Stimulated activated CD8-positive, alpha-beta memory T cell treated with anti-CD3 and anti-CD28 coated beads, Interleukin-15, amount 100 ng/mL, for 1 hour (primary cell): ENCODE results near the gene WDR90.
"Not testable (repeated sequence)": the region's sequence is repeated elsewhere in the genome, so short reads cannot be mapped to it uniquely, and the experiment has no call there.

ENCODE experiments used
- DNase-seq: peaks from one replicate; pipeline ENCODE4 v3.0.0-alpha.2; 2020; ENCODE audit warnings: low read depth

WDR90 gene

DNA sequence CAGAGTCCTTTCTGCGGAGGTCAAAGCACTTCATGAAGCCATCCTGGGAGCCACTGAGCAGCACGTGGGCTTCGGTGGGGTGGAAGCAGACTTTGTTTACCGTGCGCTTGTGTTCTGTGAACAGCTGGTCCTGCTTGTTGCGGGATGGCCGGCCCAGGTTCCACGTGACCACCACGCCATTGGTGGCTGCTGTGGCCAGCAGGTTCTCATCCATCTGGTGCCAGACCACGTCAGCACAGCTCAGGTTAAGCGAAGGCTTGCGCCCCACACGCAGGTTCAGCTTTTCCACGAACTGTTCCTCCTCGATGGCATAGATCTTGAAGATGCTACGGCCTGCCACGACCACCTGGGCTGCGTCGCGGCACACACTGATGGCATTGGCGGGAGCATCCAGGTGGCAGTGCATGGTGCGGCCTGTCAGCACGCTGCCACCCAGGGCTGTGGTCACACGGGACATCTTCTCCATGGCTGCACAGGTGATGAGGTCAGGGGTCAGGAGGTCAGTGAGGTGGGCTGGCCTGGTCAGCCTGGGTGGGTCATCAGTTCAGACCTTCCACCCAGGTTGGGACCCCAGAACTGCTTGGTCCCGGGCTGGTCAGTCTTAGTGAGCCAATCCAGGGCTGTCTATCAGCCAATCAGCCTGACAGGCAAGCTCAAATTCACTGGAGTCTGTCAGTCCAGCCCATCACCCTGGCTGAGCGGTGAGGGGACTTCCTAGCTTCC is 40.2 kb downstream of the WDR90 start:
- no peak for DNase-seq

DNA sequence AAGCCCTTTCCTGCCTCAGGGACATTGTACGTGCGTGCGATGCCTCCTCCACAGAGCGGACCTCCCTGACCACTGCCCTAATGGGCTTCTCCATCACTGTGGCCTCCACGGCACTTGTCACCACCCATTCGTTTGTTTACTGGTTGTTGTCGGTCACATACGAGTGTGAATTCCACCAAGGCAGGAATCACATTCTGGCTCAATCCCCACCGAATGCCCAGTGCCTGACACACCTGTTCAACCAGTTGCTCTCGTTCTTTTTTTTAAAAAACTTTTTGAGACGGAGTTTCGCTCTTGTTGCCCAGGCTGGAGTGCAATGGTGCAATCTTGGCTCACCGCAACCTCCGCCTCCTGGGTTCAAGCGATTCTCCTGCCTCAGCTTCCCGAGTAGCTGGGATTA is 42.1 kb downstream of the WDR90 start:
- not testable (repeated sequence) for DNase-seq

DNA sequence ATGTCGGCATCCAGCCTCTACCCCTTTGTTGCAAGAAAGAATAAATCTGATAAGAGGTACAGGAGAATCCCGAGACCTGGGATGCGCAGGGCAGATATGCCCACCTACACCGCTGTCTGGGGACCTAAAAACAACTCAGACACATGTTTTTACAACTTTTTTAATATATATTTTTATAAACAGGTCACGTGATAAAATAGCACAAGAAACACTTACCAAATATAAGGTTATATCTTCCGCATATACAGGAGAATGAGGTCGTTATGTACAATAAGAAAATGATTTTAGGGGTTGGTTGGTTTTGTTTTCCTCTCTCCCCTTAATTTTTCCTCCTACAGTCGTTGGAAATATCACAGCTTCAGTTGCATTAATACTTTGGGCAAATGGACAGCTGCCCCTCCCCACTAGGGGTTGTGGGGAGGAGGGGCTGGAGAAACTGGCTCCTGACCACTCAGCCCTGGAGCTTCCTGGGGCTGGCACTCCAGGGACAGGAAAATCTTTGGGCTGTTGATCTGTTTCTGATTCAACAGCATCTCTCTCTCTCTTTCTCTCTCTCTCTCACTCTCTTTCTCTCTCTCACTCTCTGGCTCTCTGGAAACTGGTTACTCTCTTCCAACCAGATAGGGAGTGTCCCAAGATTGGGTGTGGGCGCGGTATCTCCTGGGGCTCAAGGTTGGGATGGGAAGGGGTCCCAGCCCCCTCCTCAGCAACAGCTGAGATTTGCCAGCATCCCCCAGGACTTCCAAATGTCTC is 43.4 kb downstream of the WDR90 start:
- DNase-seq = no peak

DNA sequence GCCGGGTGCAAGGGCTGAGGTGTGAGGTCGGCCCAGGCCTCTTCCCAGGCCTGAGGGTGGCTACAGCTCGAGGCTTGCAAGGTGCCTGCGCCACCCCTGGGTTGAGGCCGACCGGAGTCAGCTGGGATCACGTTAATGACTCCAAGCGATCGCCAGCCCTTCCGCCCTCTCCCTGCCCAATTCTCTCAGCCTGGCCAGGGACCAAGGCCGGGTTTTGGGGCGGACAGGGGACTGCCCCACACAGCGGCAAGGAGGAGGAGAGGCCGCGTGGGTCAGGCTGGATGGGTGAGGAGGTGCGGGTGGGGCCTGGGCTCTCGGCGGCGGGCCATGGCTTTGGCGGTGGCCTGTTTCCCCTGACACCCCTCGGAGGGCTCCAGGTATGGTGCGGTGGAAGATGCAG is 44.2 kb downstream of the WDR90 start:
- no peak for DNase-seq

DNA sequence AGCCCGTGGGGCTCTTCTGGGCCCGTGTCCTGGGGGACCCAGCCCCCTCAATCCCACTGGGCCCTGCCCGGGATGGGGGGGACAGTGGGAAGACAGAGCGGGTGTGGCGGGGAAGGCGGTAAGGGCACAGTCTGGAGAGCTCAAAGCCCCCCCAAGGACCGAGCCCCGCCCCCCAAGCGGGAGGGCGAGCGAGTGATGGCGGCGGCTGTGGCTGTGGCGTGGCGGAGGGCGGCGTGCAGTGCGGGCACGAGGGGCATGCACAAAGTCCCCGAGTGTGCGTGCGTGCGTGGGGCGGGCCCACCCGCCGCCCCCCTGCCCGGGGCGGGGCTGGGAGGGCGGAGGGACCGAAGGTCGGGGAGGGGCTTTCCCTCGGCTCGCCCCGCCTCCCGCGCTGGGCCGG is 44.6 kb downstream of the WDR90 start:
- no peak for DNase-seq

DNA sequence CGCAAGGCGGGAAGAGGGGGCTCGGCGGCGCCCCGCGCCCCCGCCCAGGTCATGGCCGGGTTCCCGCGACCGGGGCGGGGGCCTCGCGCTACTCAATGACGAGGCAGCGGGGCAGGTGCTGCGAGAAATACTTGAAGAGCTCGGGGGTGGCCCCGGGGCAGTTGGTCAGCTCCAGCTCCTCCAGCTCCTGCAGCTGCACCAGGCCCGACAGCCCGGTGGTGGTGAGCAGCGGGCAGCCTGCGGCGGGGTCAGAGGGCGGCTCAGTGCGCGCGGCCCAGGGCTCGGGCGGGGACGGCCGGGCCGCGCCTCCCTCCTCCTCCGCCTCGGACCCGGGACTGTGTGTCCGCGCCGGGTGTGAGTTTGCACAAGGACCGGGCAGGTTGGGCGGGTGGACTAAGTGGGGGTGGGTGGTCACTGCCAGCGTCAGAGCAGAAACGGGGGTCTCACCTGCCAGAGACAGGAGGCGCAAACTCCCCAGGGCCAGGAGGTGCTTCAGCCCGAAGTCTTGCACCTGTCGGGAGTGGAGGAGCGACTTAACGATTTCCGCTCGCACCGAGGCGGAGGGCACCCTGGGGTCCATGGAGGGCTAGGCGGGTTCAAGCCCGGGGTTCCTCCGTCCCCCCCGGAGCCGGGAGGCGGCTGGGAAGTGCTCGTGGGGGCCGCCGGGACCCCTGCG is 45.2 kb downstream of the WDR90 start:
- no peak for DNase-seq

DNA sequence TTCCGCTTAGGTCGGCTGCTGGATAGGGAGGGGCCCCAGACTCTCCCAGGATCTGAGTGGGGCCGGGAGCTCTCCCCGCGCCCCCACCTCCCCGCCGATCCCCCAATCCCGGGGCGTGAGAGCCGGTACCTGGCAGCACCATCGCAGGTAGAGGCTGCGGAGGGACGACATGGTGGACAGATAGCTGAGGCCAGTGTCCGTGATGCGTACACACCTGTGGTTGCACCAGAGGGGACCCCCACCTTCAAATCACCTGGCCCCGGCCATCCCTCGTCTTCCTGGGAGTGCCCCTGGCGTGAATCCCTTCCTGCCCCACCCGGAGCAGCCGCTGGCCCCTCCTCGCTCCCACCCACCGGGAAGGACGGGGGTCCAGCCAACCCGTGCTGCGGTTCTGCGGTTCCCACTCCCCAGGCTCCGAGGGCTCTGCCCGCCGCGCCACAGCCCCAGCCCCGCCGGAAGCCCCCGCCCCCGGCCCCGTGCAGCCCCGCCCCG is 45.7 kb downstream of the WDR90 start:
- DNase-seq = no peak

DNA sequence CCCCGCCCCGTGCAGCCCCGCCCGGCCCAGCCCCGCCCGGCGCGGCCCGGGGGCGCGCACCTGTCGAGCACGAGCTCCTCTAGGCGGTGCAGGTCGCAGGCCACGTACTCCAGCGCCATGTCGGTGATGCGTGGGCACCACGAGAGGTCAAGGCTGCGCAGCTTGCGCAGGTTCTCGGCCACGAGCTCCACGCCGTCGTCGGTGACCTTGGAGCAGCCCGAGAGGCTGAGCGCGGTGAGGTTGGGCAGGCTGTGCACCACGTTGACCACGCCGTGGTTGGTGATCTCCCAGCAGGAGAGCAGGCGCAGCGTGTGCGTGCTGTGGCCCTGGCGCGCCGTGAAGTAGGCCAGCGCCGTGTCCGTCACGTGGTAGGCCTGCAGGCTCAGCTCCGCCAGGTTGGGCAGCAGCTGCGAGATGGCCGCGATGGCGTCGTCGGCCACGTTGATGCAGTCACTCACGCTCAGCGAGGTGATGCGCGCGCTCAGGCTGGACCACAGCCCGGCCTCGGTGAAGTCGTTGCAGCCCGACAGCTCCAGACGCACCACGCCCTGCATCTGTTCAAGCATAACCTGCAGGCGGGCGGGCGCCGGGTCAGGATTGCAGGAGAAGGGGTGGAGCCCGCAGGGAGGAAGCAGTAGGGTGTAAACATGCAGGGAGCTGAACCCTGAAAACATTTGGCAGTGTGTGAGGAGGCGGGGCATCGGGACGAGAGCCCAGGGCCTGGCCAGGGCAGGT is 46.4 kb downstream of the WDR90 start:
- DNase-seq = no peak

DNA sequence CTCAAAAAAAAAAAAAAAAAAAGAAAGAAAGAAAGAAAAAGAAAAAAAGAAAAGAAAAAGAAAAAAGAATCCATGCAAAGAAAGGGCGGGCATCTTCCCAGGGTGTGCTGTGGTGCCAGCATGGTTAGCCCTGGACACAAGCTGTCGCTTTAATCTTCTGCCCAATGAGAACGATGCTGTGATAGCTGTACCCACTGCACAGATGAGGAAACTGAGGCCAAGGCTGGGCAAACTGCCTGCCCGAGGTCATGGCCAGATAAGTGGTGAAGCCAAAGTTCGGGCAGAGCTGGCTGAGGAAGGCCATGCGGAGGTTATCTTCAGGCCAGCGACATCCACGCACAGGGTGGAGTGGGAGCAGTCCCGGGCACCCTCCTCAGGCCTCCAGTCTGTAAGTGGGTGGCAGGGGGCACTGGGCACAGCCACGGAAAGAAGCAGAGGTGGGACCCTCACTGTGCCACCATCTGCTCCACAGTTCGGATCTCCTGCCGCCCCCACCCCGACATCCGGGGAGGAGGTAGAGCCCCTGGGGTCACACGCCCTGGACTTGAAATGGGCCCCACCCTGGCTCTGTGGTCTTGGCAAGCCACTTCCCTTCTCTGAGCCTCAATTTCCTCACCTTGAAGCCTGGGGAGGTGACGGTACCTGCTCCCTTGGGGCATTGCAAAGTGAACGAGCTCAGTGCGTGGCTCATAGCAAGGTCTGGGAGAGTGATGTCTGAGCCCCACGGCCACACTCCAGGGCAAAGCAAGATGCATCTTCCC is 49.9 kb downstream of the WDR90 start:
- no peak for DNase-seq

DNA sequence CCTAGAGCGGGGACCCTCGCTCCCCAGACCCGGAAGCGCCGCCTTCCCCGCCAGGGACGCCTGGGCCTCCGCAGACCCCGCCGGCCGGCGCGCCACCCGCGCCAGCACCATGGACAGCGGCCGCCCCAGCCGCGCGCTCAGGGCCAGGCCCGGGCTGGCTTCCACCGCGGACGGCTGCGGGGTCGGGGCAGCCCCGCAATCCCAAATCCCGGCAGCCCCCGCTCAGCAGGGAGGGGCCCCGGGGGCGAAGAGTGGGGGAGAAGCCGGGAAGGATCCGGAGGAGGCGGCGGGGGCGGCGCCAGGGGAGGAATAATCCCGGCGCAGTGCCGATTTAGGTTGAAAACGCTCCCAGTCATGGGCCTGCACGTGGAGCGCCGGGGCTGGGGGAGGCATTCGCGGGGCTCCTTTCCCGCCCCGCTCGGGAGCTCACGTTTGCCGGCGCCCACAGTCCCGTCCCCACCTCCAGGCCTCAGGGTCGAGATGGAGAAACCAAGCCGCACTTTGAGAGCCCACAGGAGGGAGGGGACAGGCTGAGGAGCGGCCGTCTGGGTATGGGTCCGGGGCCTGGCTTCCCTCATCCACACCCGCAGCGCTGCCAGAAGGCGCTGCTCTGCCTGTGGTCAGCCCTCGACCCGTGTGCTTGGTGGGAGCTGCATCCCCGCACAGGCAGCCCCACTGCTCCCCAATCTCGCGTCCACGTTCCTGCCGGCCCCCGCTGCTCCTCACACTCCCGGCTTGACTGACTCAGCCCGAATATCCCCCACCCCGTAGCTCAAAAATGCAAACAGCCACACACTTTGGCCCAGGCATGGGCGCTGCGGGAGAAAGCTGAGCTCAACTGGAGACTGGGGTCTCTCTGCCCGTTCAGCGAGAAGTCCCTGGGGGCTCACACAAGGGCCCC is 51.8 kb downstream of the WDR90 start:
- no peak for DNase-seq

DNA sequence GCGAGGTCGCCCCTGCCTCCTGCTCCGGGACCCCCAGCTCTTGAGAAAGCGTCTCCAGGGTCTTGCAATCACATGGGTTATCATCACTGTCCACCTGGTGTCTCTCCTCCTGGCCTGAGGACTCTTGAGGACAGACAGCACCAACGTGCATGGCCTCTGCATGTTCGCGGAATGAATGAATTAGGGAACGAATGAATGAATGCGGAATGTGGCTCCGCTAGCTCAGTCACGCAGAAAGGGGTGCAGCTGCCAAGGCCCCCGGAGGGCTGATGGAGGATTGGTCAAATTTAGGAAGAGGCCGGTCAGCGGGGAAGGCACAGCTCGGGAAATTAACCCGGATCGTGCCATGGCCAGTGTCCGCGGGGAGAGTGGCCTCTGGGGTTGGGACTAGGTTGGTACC is 53.2 kb downstream of the WDR90 start:
- no peak for DNase-seq

DNA sequence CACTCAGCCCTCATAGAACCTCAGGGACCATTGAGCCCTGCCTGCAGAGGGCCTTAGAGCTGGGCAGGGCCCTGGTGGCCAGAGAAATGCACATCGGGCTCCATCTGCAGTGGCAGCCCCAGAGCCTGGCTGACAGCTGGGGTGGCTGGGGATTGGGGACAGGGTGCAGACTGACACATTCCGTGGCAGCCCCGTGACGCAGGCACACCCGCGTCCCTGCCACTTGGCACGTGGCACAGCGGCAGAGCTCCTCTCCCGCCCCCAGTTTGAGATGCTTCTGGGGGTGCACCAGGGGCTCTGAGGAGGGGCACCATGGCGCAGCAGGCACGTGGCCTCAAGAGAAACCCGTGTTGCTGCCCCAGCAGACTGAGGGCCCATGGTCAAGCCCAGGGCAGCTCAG is 54.2 kb downstream of the WDR90 start:
- no peak for DNase-seq

DNA sequence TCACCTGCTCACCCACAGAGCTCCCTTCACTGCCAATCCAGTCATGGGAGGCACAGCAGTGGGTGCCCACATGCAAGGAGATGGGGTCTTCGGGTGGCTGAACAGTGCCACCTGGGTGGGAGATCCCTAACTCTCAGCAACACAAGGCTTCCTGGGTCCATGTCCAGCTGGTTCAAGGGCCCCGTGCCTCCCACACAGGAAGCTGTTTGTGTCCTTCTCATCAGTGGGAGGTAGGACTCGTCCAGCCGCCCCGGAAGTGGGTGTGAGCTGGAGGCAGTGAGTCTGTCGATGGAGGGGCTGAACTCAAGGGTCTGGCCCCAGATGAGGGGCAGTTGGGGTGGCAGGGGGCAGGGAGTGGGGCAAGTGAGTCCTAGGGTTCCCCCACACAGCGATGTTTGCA is 54.9 kb downstream of the WDR90 start:
- no peak for DNase-seq

DNA sequence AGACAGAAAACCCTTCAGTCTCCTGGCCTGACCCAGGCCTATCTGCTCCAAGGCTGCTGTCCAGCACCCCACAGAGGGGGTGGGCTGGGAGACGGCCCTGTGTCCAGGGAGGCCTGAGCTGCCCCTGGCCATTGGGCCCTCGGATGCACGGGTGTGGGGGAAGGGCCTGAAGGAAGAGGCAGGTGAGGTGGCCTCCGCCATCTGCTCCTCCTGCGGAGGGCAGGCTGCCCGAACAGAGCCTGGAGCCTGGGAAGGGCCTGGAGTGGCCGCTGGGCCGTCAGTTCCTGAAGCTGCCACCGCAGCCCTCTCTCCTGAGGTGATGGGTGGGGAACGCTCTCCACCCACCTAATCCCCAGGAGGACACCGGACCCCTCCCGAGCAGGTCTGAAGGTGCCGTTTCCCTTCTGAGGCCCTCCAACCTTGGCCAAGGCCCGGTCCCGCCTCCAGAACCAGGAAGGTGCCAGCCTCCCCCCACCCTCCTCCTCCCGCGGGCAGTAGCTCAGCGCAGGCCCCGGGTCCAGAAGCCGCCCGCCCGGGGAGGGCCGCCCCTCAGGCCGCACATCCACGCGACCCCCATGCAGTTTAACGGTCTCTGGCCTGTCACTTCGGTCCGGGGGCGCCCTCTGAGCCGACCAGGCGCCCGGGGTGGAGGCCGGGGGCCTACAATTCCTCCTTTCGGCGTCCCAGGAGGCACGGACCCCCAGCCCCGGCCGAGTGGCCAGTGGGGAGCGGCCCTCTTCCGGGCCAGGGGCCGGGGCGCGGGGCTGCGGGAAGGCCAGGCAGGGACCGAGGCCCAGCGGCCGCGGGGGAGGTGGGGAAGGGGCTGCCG is 55.6 kb downstream of the WDR90 start:
- DNase-seq = no peak

DNA sequence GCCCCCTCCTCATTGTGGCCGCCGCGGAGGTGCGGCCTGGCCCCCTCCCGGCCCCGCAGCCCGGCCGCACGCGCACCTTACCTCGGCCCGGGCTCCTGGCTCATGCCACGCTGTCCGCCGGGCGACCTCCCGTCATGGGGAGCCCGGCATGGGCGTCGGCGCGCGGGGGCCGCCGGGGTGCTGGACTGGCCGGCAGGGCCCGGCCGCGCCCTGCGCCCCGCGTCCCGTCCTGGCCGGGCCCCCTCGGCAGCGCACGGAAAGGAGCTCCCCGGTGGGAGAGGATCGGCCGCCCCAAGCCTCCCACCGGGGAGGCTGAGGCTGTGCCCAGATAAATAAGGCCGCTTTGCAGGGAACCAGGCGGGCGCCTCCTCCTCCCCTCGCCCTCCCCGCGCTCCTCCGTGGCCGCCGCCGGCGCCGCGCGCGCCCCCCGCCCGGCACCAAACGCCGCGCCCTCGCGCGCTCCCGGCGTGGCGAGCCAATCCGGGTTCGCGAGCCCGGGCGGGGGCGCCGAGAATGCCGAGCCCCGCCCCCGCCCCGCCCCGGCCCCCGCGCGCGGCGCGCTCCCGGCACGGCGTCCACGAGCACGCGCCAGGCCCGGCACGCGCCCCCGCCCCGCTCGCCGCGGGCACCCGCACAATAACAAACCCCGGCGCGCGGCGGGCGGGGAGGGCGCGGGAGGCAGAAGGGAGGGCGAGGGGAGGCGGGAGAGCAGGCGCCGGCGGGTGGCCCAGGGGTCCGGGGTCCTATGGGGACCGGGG is 56.4 kb downstream of the WDR90 start, which contains the start of gene FBXL16:
FBXL16 (minus strand) TSS at position 371 of the 758 bp plus-strand sequence. CDS start 8,396 bp downstream, outside the sequence.
- DNase-seq = no peak

DNA sequence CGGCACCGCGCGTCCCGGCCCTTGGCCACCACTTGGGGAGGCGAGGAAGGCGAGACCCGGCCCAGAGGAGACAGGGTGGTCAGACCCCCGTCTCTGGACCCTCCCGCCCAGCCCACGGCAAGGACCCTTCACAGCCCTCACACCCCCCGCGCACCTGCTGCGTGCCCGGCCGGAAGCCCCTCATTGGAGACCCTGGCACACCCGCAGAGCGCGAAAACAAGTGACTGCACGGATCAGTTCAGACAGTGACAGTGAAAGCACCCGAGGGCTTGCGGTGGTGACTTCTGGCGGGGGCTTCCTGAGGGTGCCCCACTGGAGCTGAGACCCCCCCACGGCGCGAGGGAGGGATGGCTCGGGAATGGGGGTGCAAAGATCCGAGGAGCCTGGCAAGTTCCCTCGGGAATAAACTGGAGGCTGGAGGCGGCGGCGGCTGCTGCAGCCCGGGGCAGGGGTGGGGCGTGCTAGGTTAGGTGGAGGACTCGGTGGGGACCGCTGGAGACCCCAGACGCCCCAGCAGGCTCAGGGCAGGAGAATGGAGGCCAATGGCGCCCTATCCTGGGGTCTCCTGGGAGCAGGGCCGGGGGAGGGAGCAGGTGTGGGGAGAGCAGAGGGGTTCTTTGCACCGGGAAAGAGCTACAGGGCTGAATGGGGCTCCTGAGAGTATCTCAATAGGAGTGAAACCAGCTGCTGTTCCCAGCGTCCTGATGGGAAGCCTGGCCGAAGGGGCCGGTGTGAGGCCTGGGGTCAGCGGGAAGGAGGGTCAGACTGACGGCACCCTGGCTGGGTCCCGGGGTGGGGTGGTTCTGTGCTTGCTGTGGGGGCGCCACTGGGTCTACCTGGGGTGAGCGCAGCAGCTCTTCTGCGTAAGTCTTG is 57.3 kb downstream of the WDR90 start:
- DNase-seq = no peak

DNA sequence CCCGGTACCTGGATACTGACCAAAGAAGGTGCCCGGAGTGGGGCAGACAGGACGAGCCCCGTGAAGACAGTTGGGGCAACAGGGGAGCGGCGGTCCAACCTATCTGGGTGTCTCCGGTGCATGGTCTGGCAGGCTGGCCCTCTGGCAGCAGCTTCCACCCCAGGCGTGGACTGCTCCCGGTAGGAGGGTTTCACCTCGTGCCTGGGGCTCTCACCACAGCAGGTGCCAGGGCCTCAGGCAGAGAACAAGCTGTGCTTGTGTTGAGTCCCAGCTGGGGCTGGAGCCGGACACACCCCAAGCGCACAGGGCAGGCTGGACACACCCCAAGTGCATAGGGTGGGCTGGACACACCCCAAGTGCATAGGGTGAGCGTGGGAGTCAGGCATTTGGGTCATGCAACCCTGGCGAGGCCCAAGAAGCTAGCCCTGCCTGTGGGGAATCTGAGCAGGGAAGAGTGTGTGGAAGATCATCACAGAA is 57.9 kb downstream of the WDR90 start:
- no peak for DNase-seq

DNA sequence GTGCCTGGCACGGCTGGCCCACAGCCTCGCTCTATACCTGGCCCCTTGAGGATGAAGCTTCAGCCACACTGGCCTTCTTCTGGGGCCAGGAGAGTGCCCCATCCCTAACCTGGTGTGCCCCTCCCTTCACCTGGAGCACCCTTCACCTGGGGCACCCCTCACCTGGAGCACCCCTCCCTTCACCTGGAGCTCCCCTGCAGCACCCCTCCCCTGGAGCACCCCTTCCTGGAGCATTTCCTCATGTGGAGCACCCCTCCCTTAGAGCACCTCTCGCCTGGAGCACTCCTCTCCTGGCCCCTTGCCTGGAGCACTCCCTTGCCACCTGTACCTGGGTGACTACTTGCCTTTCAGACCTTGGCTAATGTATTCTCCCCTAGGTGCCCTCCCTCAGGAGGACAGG is 58.9 kb downstream of the WDR90 start:
- no peak for DNase-seq
